Panc1 (cell line): Measurements from ENCODE around the gene ZSCAN12. TPM values are rescaled to one million over a fixed set of nuclear protein-coding genes. Genes with fewer than 3 reads are reported as not detected.

Source experiments
- ATAC-seq: fragments of 200-7000 bp; cut with Tn5 transposase; 2 replicates; pipeline ENCODE4 v1.9.1; 2020; ENCODE audit warnings: mild to moderate bottlenecking, moderate library complexity
- BruUV-seq: library from RNA; stranded (reverse); fragments of 400-500 nt; replicated peaks from 2 replicates; lab custom pipeline; 2021; lab: Mats Ljungman, UMichigan
- CTCF ChIA-PET: fragments of 300-600 bp; sonication (Branson Sonifier 250); formaldehyde crosslinking; loops from one replicate; lab custom pipeline; 2022; ENCODE audit warnings: antibody characterized with exemption; lab: Charles Lee
- POLR2A ChIA-PET: fragments of 300-600 bp; sonication (Branson Sonifier 250); formaldehyde crosslinking; loops from one replicate; lab custom pipeline; 2022; ENCODE audit warnings: antibody characterized with exemption; lab: Charles Lee
- DNase-seq: peaks from one replicate; pipeline ENCODE4 v3.0.0-alpha.2; 2010; ENCODE audit warnings: low read depth, low spot score
- H3K27ac ChIP-seq: 2 replicates; pipeline ENCODE4 v1.5.1; 2011; ENCODE audit warnings: mild to moderate bottlenecking, low read length, inconsistent platforms
- H3K27me3 ChIP-seq: fragments of 200-500 bp; sonication (Bioruptor generic); 2 replicates; pipeline ENCODE4 v1.6.0; 2014; ENCODE audit warnings: low read length, inconsistent platforms; ENCODE audit not compliant: control insufficient read depth, insufficient read depth
- H3K36me3 ChIP-seq: fragments of 200-500 bp; sonication (Bioruptor generic); 2 replicates; pipeline ENCODE4 v1.5.1; 2014; ENCODE audit warnings: inconsistent platforms, mild to moderate bottlenecking, low read length, moderate library complexity; ENCODE audit not compliant: control insufficient read depth, insufficient read depth
- H3K4me1 ChIP-seq: 2 replicates; pipeline ENCODE4 v1.5.1; 2011; ENCODE audit warnings: inconsistent platforms, mild to moderate bottlenecking, low read length, moderate library complexity; ENCODE audit not compliant: control insufficient read depth, insufficient read depth
- H3K4me3 ChIP-seq, 2 experiments: 2 replicates each; pipeline ENCODE4 v1.5.1; 2011 to 2012; ENCODE audit warnings: low read depth in 2 of 2, low read length in 2 of 2, mild to moderate bottlenecking in 2 of 2, inconsistent platforms in 1 of 2, moderate library complexity in 1 of 2
- H3K9me3 ChIP-seq: fragments of 200-500 bp; sonication (Bioruptor generic); 2 replicates; pipeline ENCODE4 v1.5.1; 2014; ENCODE audit warnings: low read depth, mild to moderate bottlenecking, inconsistent platforms, low read length, moderate library complexity; ENCODE audit not compliant: control insufficient read depth, insufficient read depth
- POLR2AphosphoS5 ChIP-seq: IDR thresholded peaks from 2 replicates; pipeline ENCODE4 v1.6.1; 2012; ENCODE audit warnings: mild to moderate bottlenecking, low read depth, low read length, moderate library complexity
- SIN3A ChIP-seq: IDR thresholded peaks from 2 replicates; pipeline ENCODE4 v1.6.1; 2012; ENCODE audit warnings: low read depth, mild to moderate bottlenecking, low read length, moderate library complexity, borderline replicate concordance; ENCODE audit not compliant: insufficient read depth
- TCF7L2 ChIP-seq: IDR thresholded peaks from 2 replicates; pipeline ENCODE4 v1.6.1; 2011; ENCODE audit warnings: mild to moderate bottlenecking, low read depth, low read length, inconsistent platforms
- in situ Hi-C: cut with HindIII; loops from 2 replicates; pipeline ENCODE4 v1.10.0; 2016; ENCODE audit warnings: low sequenced_read_pairs, low pct_unique_long_range_greater_than_20kb
- intact Hi-C: fragments of 100-400 bp; cut with micrococcal nuclease; formaldehyde crosslinking; loops from one replicate; pipeline ENCODE4 v1.10.0; 2022; ENCODE audit not compliant: unreplicated experiment
- total RNA-seq: library from RNA; stranded (reverse); gene quantifications from one replicate; pipeline ENCODE4 v1.2.1, GENCODE V29; 2021; ENCODE audit not compliant: unreplicated experiment
- TF ChIP-seq, protein P1 (sequence below): fragments of 450-650 bp; IDR thresholded peaks from 2 replicates; pipeline ENCODE4 v1.5.1; 2017; ENCODE audit warnings: mild to moderate bottlenecking
- TF ChIP-seq, protein P2 (sequence below), 2 experiments: IDR thresholded peaks; 2 replicates each; pipeline ENCODE4 v1.6.1; 2011 to 2012; ENCODE audit warnings: low read depth in 2 of 2, control low read depth in 1 of 2, low read length in 1 of 2, mild to moderate bottlenecking in 1 of 2, moderate library complexity in 1 of 2; ENCODE audit not compliant: insufficient read depth in 1 of 2

The ZSCAN12 gene
- total RNA-seq, 1 experiment from 2014 or later, result 3.2 TPM

DNA sequence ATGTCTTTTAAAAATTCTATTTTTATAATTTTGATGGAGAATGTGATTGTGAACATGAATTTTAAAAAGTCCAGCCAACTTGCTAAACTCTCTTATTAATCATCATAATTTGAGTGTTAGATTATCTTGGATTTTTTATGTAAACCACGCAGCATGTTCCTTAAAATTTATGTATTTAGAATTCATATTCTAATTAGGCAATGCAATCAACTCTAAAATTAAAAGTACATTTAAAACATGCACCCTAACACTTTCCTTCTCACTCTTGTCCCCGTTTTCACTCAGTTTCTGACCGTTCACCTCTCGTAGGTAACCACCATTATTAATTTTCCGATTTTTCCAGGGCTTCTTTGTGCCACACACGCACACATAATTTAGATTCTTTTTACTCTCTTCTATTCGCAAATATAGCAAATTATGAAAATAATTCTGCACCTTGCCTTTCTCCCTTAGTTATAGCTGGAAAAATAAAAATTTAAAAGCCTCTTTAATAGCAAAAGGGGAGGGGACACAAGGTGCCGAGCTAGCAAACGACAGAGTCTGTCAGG, 50.1 kb downstream of the ZSCAN12 start:
- ATAC-seq, result no peak
- DNase-seq, result no peak
- H3K36me3 ChIP-seq, result peaks cover 2% of the 10 kb centered on the region; the same call in 1 of the 2 replicates
- in situ Hi-C loops (no loop called here), intact Hi-C loops (no loop called here)
- H3K4me1 ChIP-seq, result peaks cover 20% of the 10 kb centered on the region
- POLR2A ChIA-PET, result interaction anchor here (0.7 to 0.9 kb wide), 2 partner anchors 10 to 13 kb away, joined by 6 to 8 read pairs; partner anchors contain the start of gene ZSCAN31
- peak overlapping the region; percentile 73 to 75 for H3K4me3 ChIP-seq
- BruUV-seq, result no TSS peak
- H3K27me3 ChIP-seq, result no peaks in the 10 kb centered on the region
- CTCF ChIA-PET, result no interaction called here
- H3K27ac ChIP-seq, result peak overlapping the region; percentile 93
- H3K9me3 ChIP-seq, result no peaks in the 10 kb centered on the region
- no peak for TF ChIP-seq TCF7L2
- TF ChIP-seq POLR2AphosphoS5, result no peak
- TF ChIP-seq, protein P1, sequence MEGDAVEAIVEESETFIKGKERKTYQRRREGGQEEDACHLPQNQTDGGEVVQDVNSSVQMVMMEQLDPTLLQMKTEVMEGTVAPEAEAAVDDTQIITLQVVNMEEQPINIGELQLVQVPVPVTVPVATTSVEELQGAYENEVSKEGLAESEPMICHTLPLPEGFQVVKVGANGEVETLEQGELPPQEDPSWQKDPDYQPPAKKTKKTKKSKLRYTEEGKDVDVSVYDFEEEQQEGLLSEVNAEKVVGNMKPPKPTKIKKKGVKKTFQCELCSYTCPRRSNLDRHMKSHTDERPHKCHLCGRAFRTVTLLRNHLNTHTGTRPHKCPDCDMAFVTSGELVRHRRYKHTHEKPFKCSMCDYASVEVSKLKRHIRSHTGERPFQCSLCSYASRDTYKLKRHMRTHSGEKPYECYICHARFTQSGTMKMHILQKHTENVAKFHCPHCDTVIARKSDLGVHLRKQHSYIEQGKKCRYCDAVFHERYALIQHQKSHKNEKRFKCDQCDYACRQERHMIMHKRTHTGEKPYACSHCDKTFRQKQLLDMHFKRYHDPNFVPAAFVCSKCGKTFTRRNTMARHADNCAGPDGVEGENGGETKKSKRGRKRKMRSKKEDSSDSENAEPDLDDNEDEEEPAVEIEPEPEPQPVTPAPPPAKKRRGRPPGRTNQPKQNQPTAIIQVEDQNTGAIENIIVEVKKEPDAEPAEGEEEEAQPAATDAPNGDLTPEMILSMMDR, result no peak
- TF ChIP-seq, protein P2, sequence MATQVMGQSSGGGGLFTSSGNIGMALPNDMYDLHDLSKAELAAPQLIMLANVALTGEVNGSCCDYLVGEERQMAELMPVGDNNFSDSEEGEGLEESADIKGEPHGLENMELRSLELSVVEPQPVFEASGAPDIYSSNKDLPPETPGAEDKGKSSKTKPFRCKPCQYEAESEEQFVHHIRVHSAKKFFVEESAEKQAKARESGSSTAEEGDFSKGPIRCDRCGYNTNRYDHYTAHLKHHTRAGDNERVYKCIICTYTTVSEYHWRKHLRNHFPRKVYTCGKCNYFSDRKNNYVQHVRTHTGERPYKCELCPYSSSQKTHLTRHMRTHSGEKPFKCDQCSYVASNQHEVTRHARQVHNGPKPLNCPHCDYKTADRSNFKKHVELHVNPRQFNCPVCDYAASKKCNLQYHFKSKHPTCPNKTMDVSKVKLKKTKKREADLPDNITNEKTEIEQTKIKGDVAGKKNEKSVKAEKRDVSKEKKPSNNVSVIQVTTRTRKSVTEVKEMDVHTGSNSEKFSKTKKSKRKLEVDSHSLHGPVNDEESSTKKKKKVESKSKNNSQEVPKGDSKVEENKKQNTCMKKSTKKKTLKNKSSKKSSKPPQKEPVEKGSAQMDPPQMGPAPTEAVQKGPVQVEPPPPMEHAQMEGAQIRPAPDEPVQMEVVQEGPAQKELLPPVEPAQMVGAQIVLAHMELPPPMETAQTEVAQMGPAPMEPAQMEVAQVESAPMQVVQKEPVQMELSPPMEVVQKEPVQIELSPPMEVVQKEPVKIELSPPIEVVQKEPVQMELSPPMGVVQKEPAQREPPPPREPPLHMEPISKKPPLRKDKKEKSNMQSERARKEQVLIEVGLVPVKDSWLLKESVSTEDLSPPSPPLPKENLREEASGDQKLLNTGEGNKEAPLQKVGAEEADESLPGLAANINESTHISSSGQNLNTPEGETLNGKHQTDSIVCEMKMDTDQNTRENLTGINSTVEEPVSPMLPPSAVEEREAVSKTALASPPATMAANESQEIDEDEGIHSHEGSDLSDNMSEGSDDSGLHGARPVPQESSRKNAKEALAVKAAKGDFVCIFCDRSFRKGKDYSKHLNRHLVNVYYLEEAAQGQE (IDR thresholded peaks at IDR 0.05; ENCODE audit: insufficient read depth in 1 of 2, low read depth in 2 of 2, low read length in 1 of 2), result no peak
- no peak for TF ChIP-seq SIN3A

DNA sequence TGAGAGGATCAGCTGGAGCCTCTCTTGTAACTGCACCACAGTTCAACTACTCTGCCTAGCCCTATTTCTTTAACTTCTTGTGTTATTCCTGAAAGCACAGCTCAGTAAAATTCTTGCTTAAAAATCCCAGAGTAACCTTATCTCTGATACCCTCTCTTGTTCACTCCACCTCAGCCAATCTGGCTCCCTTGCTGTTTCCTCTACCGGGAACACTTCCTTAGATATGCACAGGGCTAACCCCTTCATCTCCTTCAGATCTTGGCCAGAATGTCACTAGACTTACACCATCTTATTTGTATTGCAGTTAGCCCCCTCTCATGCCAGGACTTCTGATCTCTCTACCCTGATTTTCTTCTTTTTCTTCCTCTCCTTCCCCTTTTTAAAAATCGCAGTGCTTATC, 52.4 kb downstream of the ZSCAN12 start:
- ChIA-PET CTCF (no interaction called here), POLR2A (no interaction called here)
- BruUV-seq, result no TSS peak

More for the DNA sequence above, 52.4 kb downstream of the ZSCAN12 start:
- in situ Hi-C loops (no loop called here), intact Hi-C loops (no loop called here)
- Histone ChIP-seq H3K36me3 (peaks cover 2% of the 10 kb centered on the region; the same call in 1 of the 2 replicates), H3K27me3 (no peaks in the 10 kb centered on the region), H3K9me3 (no peaks in the 10 kb centered on the region), H3K4me3 (no peak overlapping the region), H3K4me1 (peaks cover 5% of the 10 kb centered on the region), H3K27ac (no peak overlapping the region)
- ATAC-seq (no peak), DNase-seq (no peak)
- TF ChIP-seq POLR2AphosphoS5 (no peak), SIN3A (no peak), TCF7L2 (no peak)
- TF ChIP-seq, protein P1, result no peak
- TF ChIP-seq, protein P2 (IDR thresholded peaks at IDR 0.05; ENCODE audit: insufficient read depth in 1 of 2, low read depth in 2 of 2, low read length in 1 of 2), result no peak
